ENCODE measurements around the gene LUZP2. TPM values are rescaled to one million over a fixed set of nuclear protein-coding genes. Genes with fewer than 3 reads are reported as not detected.

The LUZP2 gene
- total RNA-seq, 3 donors from 2014 or later: 0.96 to 5.0 (median 2.9) TPM

DNA sequence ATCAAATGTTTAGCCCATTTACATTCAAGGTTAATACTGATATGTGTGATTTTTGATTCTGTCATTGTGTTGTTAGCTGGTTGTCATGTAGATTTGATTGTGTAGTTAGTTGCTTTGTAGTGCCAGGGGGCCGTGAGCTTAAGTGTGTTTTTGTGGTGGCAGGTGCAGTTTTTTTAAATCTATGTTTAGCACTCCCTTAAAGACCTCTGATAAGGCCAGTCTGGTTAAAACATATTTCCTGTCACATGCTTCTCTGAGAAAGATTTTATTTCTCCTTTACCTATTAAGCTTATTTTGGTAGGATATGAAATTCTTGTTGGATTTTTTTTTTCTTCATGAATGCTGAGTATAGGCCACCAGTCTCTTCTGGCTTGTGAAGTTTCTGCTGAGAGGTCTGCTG is 540.6 kb downstream of the LUZP2 start:
- no peaks in the 10 kb centered on the region for H3K4me1 ChIP-seq
- no peaks in the 10 kb centered on the region for H3K36me3 ChIP-seq
- no peak overlapping the region for H3K27ac ChIP-seq
- no peaks in the 10 kb centered on the region for H3K9me3 ChIP-seq
- no peak for TF ChIP-seq POLR2AphosphoS5 (IDR thresholded peaks at IDR 0.05)
- TF ChIP-seq POLR2A (IDR thresholded peaks at IDR 0.05): no peak
- TF ChIP-seq, protein P1, sequence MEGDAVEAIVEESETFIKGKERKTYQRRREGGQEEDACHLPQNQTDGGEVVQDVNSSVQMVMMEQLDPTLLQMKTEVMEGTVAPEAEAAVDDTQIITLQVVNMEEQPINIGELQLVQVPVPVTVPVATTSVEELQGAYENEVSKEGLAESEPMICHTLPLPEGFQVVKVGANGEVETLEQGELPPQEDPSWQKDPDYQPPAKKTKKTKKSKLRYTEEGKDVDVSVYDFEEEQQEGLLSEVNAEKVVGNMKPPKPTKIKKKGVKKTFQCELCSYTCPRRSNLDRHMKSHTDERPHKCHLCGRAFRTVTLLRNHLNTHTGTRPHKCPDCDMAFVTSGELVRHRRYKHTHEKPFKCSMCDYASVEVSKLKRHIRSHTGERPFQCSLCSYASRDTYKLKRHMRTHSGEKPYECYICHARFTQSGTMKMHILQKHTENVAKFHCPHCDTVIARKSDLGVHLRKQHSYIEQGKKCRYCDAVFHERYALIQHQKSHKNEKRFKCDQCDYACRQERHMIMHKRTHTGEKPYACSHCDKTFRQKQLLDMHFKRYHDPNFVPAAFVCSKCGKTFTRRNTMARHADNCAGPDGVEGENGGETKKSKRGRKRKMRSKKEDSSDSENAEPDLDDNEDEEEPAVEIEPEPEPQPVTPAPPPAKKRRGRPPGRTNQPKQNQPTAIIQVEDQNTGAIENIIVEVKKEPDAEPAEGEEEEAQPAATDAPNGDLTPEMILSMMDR (IDR thresholded peaks at IDR 0.05): no peak
- no peak overlapping the region for H3K4me3 ChIP-seq
- intact Hi-C loops (cut with DNase I; ENCODE audit: low total_unique reads): no loop called here
- DNase-seq (ENCODE audit: low spot score in 2 of 2): no peak
- H3K27me3 ChIP-seq: no peaks in the 10 kb centered on the region

DNA sequence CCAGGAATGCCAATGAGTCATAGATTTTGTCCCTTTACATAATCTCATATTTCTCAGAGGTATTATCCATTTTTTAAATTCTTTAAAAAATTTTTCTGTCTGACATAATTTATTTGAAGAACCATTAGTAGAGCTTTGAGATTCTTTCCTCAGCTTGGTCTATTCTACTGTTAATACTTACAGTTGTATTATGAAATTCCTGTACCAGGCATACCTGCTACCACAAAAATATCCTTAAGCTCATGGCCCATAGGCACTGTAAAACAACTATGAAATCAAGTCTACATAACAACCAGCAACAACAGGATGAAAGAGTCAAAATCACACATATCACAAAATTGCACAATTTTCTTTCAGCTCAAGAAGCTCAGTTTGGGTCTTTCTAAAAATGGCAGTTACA is 541.3 kb downstream of the LUZP2 start:
- H3K36me3 ChIP-seq: no peaks in the 10 kb centered on the region
- H3K9me3 ChIP-seq: no peaks in the 10 kb centered on the region
- no peaks in the 10 kb centered on the region for H3K4me1 ChIP-seq
- no peak overlapping the region for H3K27ac ChIP-seq
- TF ChIP-seq POLR2A (IDR thresholded peaks at IDR 0.05) (no peak), POLR2AphosphoS5 (IDR thresholded peaks at IDR 0.05) (no peak)
- TF ChIP-seq, protein P1 (IDR thresholded peaks at IDR 0.05): no peak
- no peak for DNase-seq (ENCODE audit: low spot score in 2 of 2)
- H3K4me3 ChIP-seq: no peak overlapping the region
- H3K27me3 ChIP-seq: no peaks in the 10 kb centered on the region
- intact Hi-C loops (cut with DNase I; ENCODE audit: low total_unique reads): no loop called here

DNA sequence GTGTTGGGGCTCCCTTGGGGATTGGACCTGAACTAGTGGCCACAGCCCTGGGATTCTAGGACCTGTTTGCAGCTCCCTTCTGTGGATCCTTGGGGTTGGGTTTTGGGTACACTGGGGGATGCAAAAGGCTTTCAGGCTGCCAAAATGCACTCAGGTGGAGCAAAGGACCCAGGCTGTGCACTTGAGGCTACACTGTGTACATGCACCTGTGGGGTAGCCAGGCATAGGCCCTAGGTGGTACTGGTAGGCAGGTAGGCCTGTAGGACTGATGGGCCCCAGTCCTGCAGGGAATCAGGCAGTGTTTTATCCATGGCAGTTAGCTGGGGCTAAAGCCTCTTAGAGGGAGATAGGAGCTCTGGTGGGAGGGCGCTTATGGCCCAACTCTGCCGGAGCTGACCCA is 542.3 kb downstream of the LUZP2 start:
- DNase-seq (ENCODE audit: low spot score in 2 of 2): no peak
- TF ChIP-seq POLR2AphosphoS5 (IDR thresholded peaks at IDR 0.05) (no peak), POLR2A (IDR thresholded peaks at IDR 0.05) (no peak)
- TF ChIP-seq, protein P1 (IDR thresholded peaks at IDR 0.05): no peak
- intact Hi-C loops (cut with DNase I; ENCODE audit: low total_unique reads): no loop called here
- Histone ChIP-seq H3K27me3 (no peaks in the 10 kb centered on the region), H3K27ac (no peak overlapping the region), H3K4me3 (no peak overlapping the region), H3K9me3 (no peaks in the 10 kb centered on the region), H3K36me3 (no peaks in the 10 kb centered on the region), H3K4me1 (no peaks in the 10 kb centered on the region)

DNA sequence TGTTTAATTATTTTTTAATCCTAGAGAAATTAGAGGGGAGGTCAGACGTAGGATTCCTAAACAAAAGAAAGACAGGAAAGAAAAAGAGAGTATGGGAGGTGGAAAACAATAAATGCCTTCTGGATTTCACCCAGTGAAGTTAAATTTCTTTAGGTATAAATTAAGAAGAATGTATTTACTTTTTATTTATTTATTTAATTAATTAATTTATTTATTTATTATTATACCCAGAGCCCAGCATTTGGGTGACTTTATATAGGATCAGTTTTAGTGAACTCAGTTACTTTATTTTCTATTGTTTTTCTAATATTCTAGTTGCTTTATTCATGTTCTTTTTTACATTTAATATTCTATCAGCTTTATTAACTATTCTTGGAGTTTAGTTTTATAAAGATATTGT is 551.8 kb downstream of the LUZP2 start:
- Histone ChIP-seq H3K4me3 (no peak overlapping the region), H3K36me3 (no peaks in the 10 kb centered on the region), H3K9me3 (no peaks in the 10 kb centered on the region), H3K27ac (no peak overlapping the region), H3K27me3 (no peaks in the 10 kb centered on the region), H3K4me1 (no peaks in the 10 kb centered on the region)
- intact Hi-C loops (cut with DNase I; ENCODE audit: low total_unique reads): no loop called here
- TF ChIP-seq POLR2A (IDR thresholded peaks at IDR 0.05) (no peak), POLR2AphosphoS5 (IDR thresholded peaks at IDR 0.05) (no peak)
- TF ChIP-seq, protein P1 (IDR thresholded peaks at IDR 0.05): no peak
- DNase-seq (ENCODE audit: low spot score in 2 of 2): no peak

DNA sequence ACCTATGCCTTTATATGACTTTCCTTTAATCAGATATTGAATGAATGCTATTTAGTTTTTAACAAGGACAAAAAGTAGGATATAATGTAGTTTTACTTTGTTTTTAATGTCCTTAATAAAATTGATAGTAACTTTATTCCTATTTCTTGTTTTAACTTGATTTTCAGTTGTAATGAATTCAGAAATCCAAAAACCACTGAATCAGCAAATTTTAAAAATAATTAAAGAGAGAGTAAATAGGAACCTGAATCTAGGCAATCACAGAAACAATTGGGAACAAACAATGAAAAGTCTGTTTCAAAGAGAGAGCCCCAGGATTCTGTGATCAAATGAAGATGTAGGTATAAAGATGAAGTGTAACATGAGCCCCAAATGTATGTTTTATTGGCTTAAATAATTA is 556.0 kb downstream of the LUZP2 start:
- Histone ChIP-seq H3K27ac (no peak overlapping the region), H3K36me3 (no peaks in the 10 kb centered on the region), H3K4me3 (no peak overlapping the region), H3K27me3 (no peaks in the 10 kb centered on the region), H3K4me1 (no peaks in the 10 kb centered on the region), H3K9me3 (no peaks in the 10 kb centered on the region)
- intact Hi-C loops (cut with DNase I; ENCODE audit: low total_unique reads): no loop called here
- no peak for DNase-seq (ENCODE audit: low spot score in 2 of 2)
- TF ChIP-seq, protein P1 (IDR thresholded peaks at IDR 0.05): no peak
